ENCODE results near the gene MYRIP.
"Not testable (repeated sequence)": the region's sequence is repeated elsewhere in the genome, so short reads cannot be mapped to it uniquely, and the experiment has no call there.

The MYRIP gene

DNA sequence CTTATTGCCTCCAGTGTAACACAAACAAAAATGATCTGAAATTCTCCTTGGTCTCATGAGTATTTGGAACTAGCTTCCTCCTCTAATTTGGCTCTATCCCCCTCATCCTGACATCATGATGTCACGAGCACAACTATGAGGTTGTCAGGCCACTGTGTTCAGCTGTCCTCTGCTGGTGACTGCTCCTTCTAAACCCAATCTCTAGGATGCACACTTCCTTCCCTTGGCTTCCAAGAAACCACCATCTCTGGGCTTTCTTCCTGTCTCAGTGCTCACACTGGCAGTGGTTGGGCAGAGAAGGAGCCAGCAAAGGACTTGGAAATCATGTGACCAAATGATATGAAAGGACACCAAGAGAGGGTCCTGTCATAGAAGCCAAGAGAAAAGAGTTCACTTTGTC, 469.4 kb downstream of the MYRIP start:
- TF ChIP-seq, protein P1, sequence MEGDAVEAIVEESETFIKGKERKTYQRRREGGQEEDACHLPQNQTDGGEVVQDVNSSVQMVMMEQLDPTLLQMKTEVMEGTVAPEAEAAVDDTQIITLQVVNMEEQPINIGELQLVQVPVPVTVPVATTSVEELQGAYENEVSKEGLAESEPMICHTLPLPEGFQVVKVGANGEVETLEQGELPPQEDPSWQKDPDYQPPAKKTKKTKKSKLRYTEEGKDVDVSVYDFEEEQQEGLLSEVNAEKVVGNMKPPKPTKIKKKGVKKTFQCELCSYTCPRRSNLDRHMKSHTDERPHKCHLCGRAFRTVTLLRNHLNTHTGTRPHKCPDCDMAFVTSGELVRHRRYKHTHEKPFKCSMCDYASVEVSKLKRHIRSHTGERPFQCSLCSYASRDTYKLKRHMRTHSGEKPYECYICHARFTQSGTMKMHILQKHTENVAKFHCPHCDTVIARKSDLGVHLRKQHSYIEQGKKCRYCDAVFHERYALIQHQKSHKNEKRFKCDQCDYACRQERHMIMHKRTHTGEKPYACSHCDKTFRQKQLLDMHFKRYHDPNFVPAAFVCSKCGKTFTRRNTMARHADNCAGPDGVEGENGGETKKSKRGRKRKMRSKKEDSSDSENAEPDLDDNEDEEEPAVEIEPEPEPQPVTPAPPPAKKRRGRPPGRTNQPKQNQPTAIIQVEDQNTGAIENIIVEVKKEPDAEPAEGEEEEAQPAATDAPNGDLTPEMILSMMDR (IDR thresholded peaks at IDR 0.05; ENCODE audit: insufficient read depth, low read depth, low read length, missing control alignments), result no peak
- no peak for DNase-seq (ENCODE audit: low read depth)
- no peak overlapping the region for H3K4me3 ChIP-seq (ENCODE audit: low read depth, low read length)

DNA sequence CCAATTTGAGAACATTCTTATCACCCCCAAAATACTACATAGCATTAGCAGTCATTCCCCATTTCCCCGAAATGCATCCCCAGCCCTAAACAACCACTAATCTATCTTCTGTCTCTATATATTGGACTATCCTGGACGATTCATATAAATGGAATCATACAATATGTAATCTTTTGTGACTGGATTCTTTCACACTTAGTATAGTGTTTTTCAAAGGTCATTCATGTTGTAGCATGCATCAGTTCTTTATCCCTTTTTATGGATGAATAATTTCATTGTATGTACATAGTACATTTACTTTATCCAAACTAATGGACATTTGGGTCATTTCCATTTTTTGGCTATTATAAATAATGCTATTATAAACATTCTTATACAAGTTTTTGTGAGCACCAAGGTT, 472.6 kb downstream of the MYRIP start:
- TF ChIP-seq, protein P1 (IDR thresholded peaks at IDR 0.05; ENCODE audit: insufficient read depth, low read depth, low read length, missing control alignments), result no peak
- DNase-seq (ENCODE audit: low read depth), result no peak
- no peak overlapping the region for H3K4me3 ChIP-seq (ENCODE audit: low read depth, low read length)

DNA sequence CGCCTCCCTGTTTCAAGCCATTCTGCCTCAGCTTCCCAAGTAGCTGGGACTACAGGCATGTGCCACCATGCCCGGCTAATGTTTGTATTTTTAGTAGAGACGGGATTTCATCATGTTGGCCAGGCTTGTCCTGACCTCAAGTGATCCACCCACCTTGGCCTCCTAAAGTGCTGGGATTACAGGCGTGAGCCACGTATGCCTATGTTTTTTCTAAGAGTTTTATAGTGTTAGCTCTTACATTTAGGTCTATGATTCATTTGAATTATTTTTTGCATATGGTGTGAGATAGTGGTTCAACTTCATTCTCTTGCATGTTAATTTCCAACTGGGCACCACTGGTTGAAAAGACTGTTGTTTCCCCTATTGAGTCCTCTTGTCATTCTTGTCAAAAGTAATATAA, 473.6 kb downstream of the MYRIP start:
- not testable (repeated sequence) for DNase-seq (ENCODE audit: low read depth); H3K4me3 ChIP-seq (ENCODE audit: low read depth, low read length)

DNA sequence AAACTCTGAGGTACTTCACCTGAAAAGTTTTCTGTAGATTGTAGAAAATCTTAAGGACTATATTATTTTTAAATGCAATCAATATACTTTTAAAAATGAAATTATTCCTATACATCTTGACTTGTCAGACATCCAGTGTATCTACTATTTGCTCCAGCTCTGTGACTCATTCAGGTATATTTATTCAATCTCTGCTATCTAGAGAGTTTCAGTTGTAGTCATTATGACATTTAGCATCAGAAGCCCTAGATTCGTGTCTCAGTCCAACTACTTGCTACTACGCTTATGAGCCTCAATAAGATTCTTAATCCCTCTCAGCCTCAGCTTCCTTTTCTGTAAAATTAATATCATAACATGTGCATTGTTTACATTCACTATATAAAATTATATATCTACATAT, 477.8 kb downstream of the MYRIP start:
- TF ChIP-seq, protein P1 (IDR thresholded peaks at IDR 0.05; ENCODE audit: insufficient read depth, low read depth, low read length, missing control alignments), result no peak
- no peak for DNase-seq (ENCODE audit: low read depth)

DNA sequence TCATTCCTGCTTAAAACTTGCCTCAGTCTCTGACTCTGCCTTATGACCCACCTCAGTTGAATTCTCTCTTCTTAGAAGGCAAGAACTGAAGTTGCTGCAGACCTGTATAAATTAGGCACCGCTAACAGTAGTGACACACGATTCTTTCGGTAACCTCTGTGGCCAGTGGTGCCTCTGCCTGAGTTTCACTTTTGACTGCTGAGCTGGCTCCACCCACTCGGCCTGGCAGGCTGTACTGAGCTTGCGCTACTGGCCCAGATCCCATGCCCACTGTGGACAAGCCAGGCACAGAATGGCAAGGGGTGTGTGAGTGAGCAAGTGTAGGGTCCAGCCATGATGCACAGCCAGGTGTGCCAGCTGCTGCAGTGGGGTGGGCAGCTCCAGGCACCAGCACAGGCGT, 481.0 kb downstream of the MYRIP start:
- TF ChIP-seq, protein P1 (IDR thresholded peaks at IDR 0.05; ENCODE audit: insufficient read depth, low read depth, low read length, missing control alignments), result no peak
- no peak overlapping the region for H3K4me3 ChIP-seq (ENCODE audit: low read depth, low read length)
- no peak for DNase-seq (ENCODE audit: low read depth)

More for the DNA sequence above, 477.8 kb downstream of the MYRIP start:
- no peak overlapping the region for H3K4me3 ChIP-seq (ENCODE audit: low read depth, low read length)

DNA sequence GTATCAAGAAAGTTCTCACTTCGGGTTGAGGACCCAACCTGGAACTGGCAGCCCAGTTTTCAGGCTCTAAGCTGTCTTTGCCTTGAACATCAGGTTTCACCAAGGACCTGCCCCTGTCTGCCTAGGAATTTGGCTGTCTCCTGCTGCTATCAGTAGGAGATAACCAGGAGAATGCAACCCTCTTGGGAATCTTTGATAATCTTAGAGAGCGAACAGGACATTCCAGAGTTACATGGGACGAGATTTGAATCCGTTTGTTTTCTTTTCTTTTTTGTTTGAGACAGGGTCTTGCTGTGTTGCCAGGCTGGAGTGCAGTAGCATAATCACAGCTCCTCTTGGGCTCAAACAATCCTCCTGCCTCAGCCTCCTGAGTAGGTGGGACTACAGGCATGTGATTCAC, 482.1 kb downstream of the MYRIP start:
- DNase-seq (ENCODE audit: low read depth), result no peak
- TF ChIP-seq, protein P1 (IDR thresholded peaks at IDR 0.05; ENCODE audit: insufficient read depth, low read depth, low read length, missing control alignments), result no peak
- H3K4me3 ChIP-seq (ENCODE audit: low read depth, low read length), result no peak overlapping the region

DNA sequence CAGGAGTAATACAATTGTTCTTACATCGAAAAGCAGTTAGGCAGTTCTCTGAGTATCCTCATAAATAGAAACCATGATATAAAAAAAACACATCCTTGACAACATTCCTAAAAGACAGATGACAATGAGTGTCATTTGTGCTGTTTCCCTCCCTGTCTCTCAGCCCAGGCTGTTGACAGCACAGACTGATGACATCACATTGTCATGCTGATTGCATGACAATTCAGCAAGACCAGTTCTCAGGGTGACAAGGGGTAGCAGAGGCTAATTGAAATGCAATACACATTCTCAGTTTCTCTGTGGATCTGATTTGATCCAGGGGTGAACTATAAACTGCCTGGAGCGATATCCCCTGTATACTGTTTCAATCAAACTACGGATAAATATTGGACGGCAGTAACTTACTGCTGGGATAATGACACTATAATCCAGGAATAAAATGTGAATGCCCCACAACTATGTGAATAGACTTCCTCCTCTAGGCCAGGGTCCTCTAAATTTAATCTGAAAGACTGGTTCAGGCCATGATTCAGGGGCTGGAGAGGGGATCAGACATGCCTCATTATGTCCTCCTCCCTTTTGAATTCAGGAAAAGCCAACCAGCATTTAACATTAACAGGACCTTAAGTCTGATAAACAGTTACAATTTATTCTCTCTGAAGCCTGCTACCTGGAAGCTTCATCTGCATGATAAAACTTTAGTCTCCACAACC, 483.4 kb downstream of the MYRIP start:
- TF ChIP-seq, protein P1 (IDR thresholded peaks at IDR 0.05; ENCODE audit: insufficient read depth, low read depth, low read length, missing control alignments), result no peak
- no peak for DNase-seq (ENCODE audit: low read depth)
- H3K4me3 ChIP-seq (ENCODE audit: low read depth, low read length), result no peak overlapping the region

Measured in GM12865 (cell line).